ENCODE measurements around the gene CCT2. TPM values are rescaled to one million over a fixed set of nuclear protein-coding genes. Genes with fewer than 3 reads are reported as not detected.

Gene CCT2
- total and polyA plus RNA-seq, 10 of the 15 experiments (the other 5 are each of a cell fraction or from before 2014, with no cell fraction given), result 242 to 418 (median 348) TPM

- TF ChIP-seq CHD2 (IDR thresholded peaks at IDR 0.05; ENCODE audit: borderline replicate concordance, low read depth, low read length) (no peak), SREBF2 (IDR thresholded peaks at IDR 0.05; ENCODE audit: low read length) (no peak), KDM1A (IDR thresholded peaks at IDR 0.05; ENCODE audit: borderline replicate concordance) (no peak), USF1 (IDR thresholded peaks at IDR 0.05; ENCODE audit: borderline replicate concordance, extremely low read length, insufficient read depth, low read depth, low read length) (no peak), HCFC1 (IDR thresholded peaks at IDR 0.05; ENCODE audit: low read length) (no peak), CEBPZ (IDR thresholded peaks at IDR 0.05; ENCODE audit: low read depth, low read length) (no peak), SMARCA5 (IDR thresholded peaks at IDR 0.05) (no peak), ZNF217 (IDR thresholded peaks at IDR 0.05) (no peak), MTA2 (IDR thresholded peaks at IDR 0.05; ENCODE audit: low read depth) (no peak)
Observed at GRCh38 chr12:69619050-69619449, 33.8 kb downstream of the CCT2 start (continued).

GRCh38 chr12:69620077-69620476 lies 34.8 kb downstream of the CCT2 start:
- POLR2A ChIA-PET, result no interaction called here
- Histone ChIP-seq H3K9ac (ENCODE audit: control insufficient read depth, insufficient read depth, low read length) (no peak overlapping the region), H2AFZ (ENCODE audit: control insufficient read depth, low read depth, low read length) (no peak overlapping the region), H3K4me3 (no peak overlapping the region), H4K20me1 (ENCODE audit: control insufficient read depth, insufficient read depth) (no peaks in the 10 kb centered on the region), H3K9me3 (replicated peaks; ENCODE audit: control insufficient read depth, insufficient read depth, low read length) (no peaks in the 10 kb centered on the region), H3K4me1 (ENCODE audit: control insufficient read depth, insufficient read depth, low read length) (no peaks in the 10 kb centered on the region), H3K79me2 (ENCODE audit: control insufficient read depth, insufficient read depth, low read length) (no peaks in the 10 kb centered on the region), H3K27me3 (replicated peaks in 1 of 2; ENCODE audit: control insufficient read depth in 2 of 2, insufficient read depth in 2 of 2, low read length in 1 of 2) (no peaks in the 10 kb centered on the region; a peak in 1 of 4 replicates), H3K27ac (ENCODE audit: control insufficient read depth, insufficient read depth) (no peak overlapping the region), H3K4me2 (ENCODE audit: control insufficient read depth, insufficient read depth) (no peak overlapping the region), H3K36me3 (ENCODE audit: control insufficient read depth in 2 of 2, insufficient read depth in 2 of 2, low read length in 1 of 2) (no peaks in the 10 kb centered on the region)
- no TSS peak for BruUV-seq (replicated peaks)
- SMC1A ChIA-PET (ENCODE audit: uncharacterized antibody, unreplicated experiment), result interaction anchor here (0.7 kb wide), 1 partner anchor 51 kb away, joined by 3 read pairs; no protein-coding TSS in a partner anchor
- RAD21 ChIA-PET (ENCODE audit: unreplicated experiment), result no interaction called here
- FAIRE-seq (no peak), ATAC-seq (no peak), DNase-seq (ENCODE audit: low read depth, low spot score) (no peak)
- TF ChIP-seq PBX3 (IDR thresholded peaks at IDR 0.05; ENCODE audit: insufficient replicate concordance, low read depth, low read length), result no peak
- no peak for TF ChIP-seq MTA3 (IDR thresholded peaks at IDR 0.05; ENCODE audit: borderline replicate concordance, low read length)
- TF ChIP-seq NR2C1 (IDR thresholded peaks at IDR 0.05), result no peak
- no peak for TF ChIP-seq TCF3 (IDR thresholded peaks at IDR 0.05; ENCODE audit: borderline replicate concordance, insufficient read depth, low read depth, low read length)
- TF ChIP-seq RELA (IDR thresholded peaks at IDR 0.05; ENCODE audit: borderline replicate concordance, partially characterized antibody), result no peak
- TF ChIP-seq KDM1A (IDR thresholded peaks at IDR 0.05; ENCODE audit: borderline replicate concordance), result no peak
- no peak for TF ChIP-seq PAX5 (IDR thresholded peaks at IDR 0.05; ENCODE audit: borderline replicate concordance, low read depth, low read length)
- TF ChIP-seq KAT2A (conservative IDR thresholded peaks at IDR 0.05; ENCODE audit: control insufficient read depth, low read depth, low read length), result no peak
- no peak for TF ChIP-seq NFYA (IDR thresholded peaks at IDR 0.05; ENCODE audit: borderline replicate concordance, low read depth, low read length)
- no peak for TF ChIP-seq MTA2 (IDR thresholded peaks at IDR 0.05; ENCODE audit: low read depth)
- CTCF ChIA-PET, result interaction anchor here (1.6 kb wide), 1 partner anchor 16 kb away, joined by 5 read pairs; no protein-coding TSS in a partner anchor
- in situ Hi-C loops (cut with MboI), result no loop called here
- intact Hi-C loops (cut with micrococcal nuclease; ENCODE audit: unreplicated experiment), result no loop called here
- 42% methylated on average over 4 of the region's 4 CpGs for whole genome bisulfite sequencing (ENCODE audit: insufficient coverage, insufficient replicate concordance, low lambda C conversion rate, missing lambda C conversion rate)
